ENCODE measurements around the gene S100A14. TPM values are rescaled to one million over a fixed set of nuclear protein-coding genes. Genes with fewer than 3 reads are reported as not detected.

The S100A14 gene
- total RNA-seq, 1 experiment from 2014 or later = 624 TPM

- intact Hi-C loops (cut with micrococcal nuclease; ENCODE audit: unreplicated experiment) = no loop called here
- Histone ChIP-seq H3K27me3 (replicated peaks; ENCODE audit: control insufficient read depth, insufficient read depth, low read length) (no peaks in the 10 kb centered on the region), H3K4me3 (ENCODE audit: low read depth, low read length) (no peak overlapping the region), H3K9me3 (no peaks in the 10 kb centered on the region), H3K4me1 (no peaks in the 10 kb centered on the region), H3K36me3 (ENCODE audit: control insufficient read depth, insufficient read depth, low read length) (peaks cover 11% of the 10 kb centered on the region)
- Mint-ChIP-seq H3K36me3 (ENCODE audit: insufficient read depth, unreplicated experiment) (peaks cover 14% of the 10 kb centered on the region), H3K4me1 (ENCODE audit: low read depth, unreplicated experiment) (peaks cover 7% of the 10 kb centered on the region), H3K27me3 (ENCODE audit: insufficient read depth, unreplicated experiment) (no peaks in the 10 kb centered on the region), H3K4me3 (ENCODE audit: unreplicated experiment) (no peak overlapping the region), H3K9me3 (ENCODE audit: unreplicated experiment) (no peaks in the 10 kb centered on the region), H3K27ac (ENCODE audit: unreplicated experiment) (no peak overlapping the region)
- no peak for TF ChIP-seq CTCF (IDR thresholded peaks at IDR 0.05; ENCODE audit: insufficient read depth in 1 of 2, low read depth in 1 of 2, low read length in 1 of 2, severe bottlenecking in 1 of 2, unreplicated experiment in 1 of 2)
- ChIA-PET CTCF (no interaction called here), POLR2A (interaction anchor here (1.2 kb wide), 1 partner anchor 95 kb away, joined by 3 read pairs; the partner anchor contains the start of gene S100A2)
- no peak for DNase-seq
- BruUV-seq (replicated peaks) = TSS peak; percentile 6
These were observed 45.1 kb upstream of the S100A14 start for GRCh38 chr1:153661111-153661708.

GRCh38 chr1:153659656-153660055 is 43.5 kb upstream of the S100A14 start:
- peak overlapping the region; percentile 97 for H3K4me3 Mint-ChIP-seq (ENCODE audit: unreplicated experiment)

GRCh38 chr1:153659175-153659534 is 43.0 kb upstream of the S100A14 start:
- BruUV-seq (replicated peaks) = TSS peak; percentile 78
- peaks cover 17% of the 10 kb centered on the region for H3K4me1 ChIP-seq
- no peak for TF ChIP-seq CTCF (IDR thresholded peaks at IDR 0.05; ENCODE audit: insufficient read depth in 1 of 2, low read depth in 1 of 2, low read length in 1 of 2, severe bottlenecking in 1 of 2, unreplicated experiment in 1 of 2)
- Mint-ChIP-seq H3K27ac (ENCODE audit: unreplicated experiment) (peak overlapping the region; percentile 91), H3K27me3 (ENCODE audit: insufficient read depth, unreplicated experiment) (no peaks in the 10 kb centered on the region), H3K4me3 (ENCODE audit: unreplicated experiment) (peak overlapping the region; percentile 97), H3K36me3 (ENCODE audit: insufficient read depth, unreplicated experiment) (peaks cover 14% of the 10 kb centered on the region), H3K4me1 (ENCODE audit: low read depth, unreplicated experiment) (peaks cover 12% of the 10 kb centered on the region), H3K9me3 (ENCODE audit: unreplicated experiment) (no peaks in the 10 kb centered on the region)
- no peaks in the 10 kb centered on the region for H3K9me3 ChIP-seq
- intact Hi-C loops (cut with micrococcal nuclease; ENCODE audit: unreplicated experiment) = loop anchor here (1.0 kb wide), 1 partner anchor 12 kb away; no protein-coding TSS in a partner anchor
- peak overlapping the region; percentile 70 for H3K4me3 ChIP-seq (ENCODE audit: low read depth, low read length)
- ChIA-PET POLR2A (interaction anchor here (0.9 to 1.8 kb wide), 3 partner anchors 26 to 46 kb away, joined by 3 to 5 read pairs (median 4); partner anchors contain the start of genes CHTOP and S100A16), CTCF (no interaction called here)
- H3K36me3 ChIP-seq (ENCODE audit: control insufficient read depth, insufficient read depth, low read length) = peaks cover 8% of the 10 kb centered on the region; the same call in 1 of the 2 replicates
- H3K27me3 ChIP-seq (replicated peaks; ENCODE audit: control insufficient read depth, insufficient read depth, low read length) = no peaks in the 10 kb centered on the region
- no peak for DNase-seq

More at GRCh38 chr1:153659656-153660055, 43.5 kb upstream of the S100A14 start:
- intact Hi-C loops (cut with micrococcal nuclease; ENCODE audit: unreplicated experiment) = loop anchor here (1.0 kb wide), 1 partner anchor 12 kb away; no protein-coding TSS in a partner anchor
- Histone ChIP-seq H3K9me3 (no peaks in the 10 kb centered on the region), H3K27me3 (replicated peaks; ENCODE audit: control insufficient read depth, insufficient read depth, low read length) (no peaks in the 10 kb centered on the region), H3K4me3 (ENCODE audit: low read depth, low read length) (peak overlapping the region; percentile 70), H3K4me1 (peaks cover 12% of the 10 kb centered on the region), H3K36me3 (ENCODE audit: control insufficient read depth, insufficient read depth, low read length) (peaks cover 10% of the 10 kb centered on the region; the same call in 1 of the 2 replicates)
- POLR2A ChIA-PET = interaction anchor here (0.9 to 1.8 kb wide), 3 partner anchors 26 to 43 kb away, joined by 4 to 19 read pairs (median 5); partner anchors contain the start of genes CHTOP and S100A14
- Mint-ChIP-seq H3K9me3 (ENCODE audit: unreplicated experiment) (no peaks in the 10 kb centered on the region), H3K36me3 (ENCODE audit: insufficient read depth, unreplicated experiment) (peaks cover 14% of the 10 kb centered on the region), H3K27ac (ENCODE audit: unreplicated experiment) (peak overlapping the region; percentile 91), H3K4me1 (ENCODE audit: low read depth, unreplicated experiment) (peaks cover 7% of the 10 kb centered on the region), H3K27me3 (ENCODE audit: insufficient read depth, unreplicated experiment) (no peaks in the 10 kb centered on the region)
- CTCF ChIA-PET = no interaction called here
- no peak for DNase-seq
- no TSS peak for BruUV-seq (replicated peaks)
- TF ChIP-seq CTCF (IDR thresholded peaks at IDR 0.05; ENCODE audit: insufficient read depth in 1 of 2, low read depth in 1 of 2, low read length in 1 of 2, severe bottlenecking in 1 of 2, unreplicated experiment in 1 of 2) = no peak

Data from Caco-2 (cell line).